PC-9 (cell line): ENCODE measurements around the gene KIF5B. TPM values are rescaled to one million over a fixed set of nuclear protein-coding genes. Genes with fewer than 3 reads are reported as not detected.

ENCODE experiments used
- BruUV-seq: library from RNA; stranded (reverse); fragments of 400-500 nt; replicated peaks from 2 replicates; lab custom pipeline; 2021; lab: Mats Ljungman, UMichigan
- CTCF ChIA-PET: fragments of 300-600 bp; sonication (Branson Sonifier 250); formaldehyde crosslinking; loops from one replicate; lab custom pipeline; 2022; ENCODE audit warnings: antibody characterized with exemption; lab: Charles Lee
- POLR2A ChIA-PET: fragments of 300-600 bp; sonication (Branson Sonifier 250); formaldehyde crosslinking; loops from one replicate; lab custom pipeline; 2022; ENCODE audit warnings: antibody characterized with exemption; ENCODE audit not compliant: unreplicated experiment; lab: Charles Lee
- DNase-seq, 2 experiments: peaks; one replicate each; pipeline versions ENCODE4 v3.0.0 to v3.0.0-alpha.2; 2015 to 2022; ENCODE audit warnings: mixed read lengths in 1 of 2
- H2AFZ ChIP-seq: fragments of 200-600 bp; sonication (generic); 2 replicates; pipeline ENCODE4 v1.8.1; 2017; ENCODE audit warnings: antibody characterized with exemption
- H3F3A ChIP-seq: fragments of 200-600 bp; sonication (generic); 2 replicates; pipeline ENCODE4 v1.8.1; 2017; ENCODE audit warnings: antibody characterized with exemption, mild to moderate bottlenecking, low read depth; ENCODE audit not compliant: insufficient read depth
- H3K27ac ChIP-seq: fragments of 200-600 bp; sonication (generic); 2 replicates; pipeline ENCODE4 v1.6.1; 2016; ENCODE audit warnings: mixed run types
- H3K27me3 ChIP-seq: fragments of 200-600 bp; sonication (generic); 2 replicates; pipeline ENCODE4 v1.6.1; 2016; ENCODE audit warnings: low read depth, mixed run types; ENCODE audit not compliant: insufficient read depth
- H3K36me3 ChIP-seq: fragments of 200-600 bp; sonication (generic); 2 replicates; pipeline ENCODE4 v1.6.1; 2016; ENCODE audit warnings: low read depth, mixed run types
- H3K4me1 ChIP-seq: fragments of 200-600 bp; sonication (generic); replicated peaks from 2 replicates; pipeline ENCODE4 v1.6.1; 2016; ENCODE audit warnings: mixed run types; ENCODE audit not compliant: insufficient read depth
- H3K4me2 ChIP-seq: fragments of 200-600 bp; sonication (generic); 2 replicates; pipeline ENCODE4 v1.6.1; 2017; ENCODE audit warnings: mixed run types
- H3K4me3 ChIP-seq: fragments of 200-600 bp; sonication (generic); 2 replicates; pipeline ENCODE4 v1.6.1; 2016; ENCODE audit warnings: mixed run types
- H3K79me2 ChIP-seq: fragments of 200-600 bp; sonication (generic); 2 replicates; pipeline ENCODE4 v1.6.1; 2017; ENCODE audit warnings: low read depth, mixed run types
- H3K9me2 ChIP-seq: fragments of 200-600 bp; sonication (generic); 2 replicates; pipeline ENCODE4 v1.8.1; 2017; ENCODE audit warnings: mild to moderate bottlenecking; ENCODE audit not compliant: insufficient read depth
- H3K9me3 ChIP-seq: fragments of 200-600 bp; sonication (generic); 2 replicates; pipeline ENCODE4 v1.8.1; 2016; ENCODE audit warnings: low read depth; ENCODE audit not compliant: insufficient read depth
- H4K20me1 ChIP-seq: fragments of 200-600 bp; sonication (generic); 2 replicates; pipeline ENCODE4 v1.8.1; 2017; ENCODE audit not compliant: insufficient read depth
- CTCF ChIP-seq: fragments of 200-600 bp; sonication (generic); conservative IDR thresholded peaks from 2 replicates; pipeline ENCODE4 v1.6.1; 2017; ENCODE audit warnings: mixed run types, antibody characterized with exemption, mild to moderate bottlenecking, moderate library complexity
- EZH2 ChIP-seq: fragments of 200-600 bp; sonication (generic); IDR thresholded peaks from 2 replicates; pipeline ENCODE4 v1.8.0; 2017; ENCODE audit warnings: antibody characterized with exemption, low read depth
- intact Hi-C: fragments of 100-400 bp; cut with micrococcal nuclease; formaldehyde crosslinking; loops from one replicate; pipeline ENCODE4 v1.10.0; 2022; ENCODE audit not compliant: unreplicated experiment
- total RNA-seq: library from RNA; stranded (reverse); gene quantifications from 2 replicates; pipeline ENCODE4 v1.2.3, GENCODE V29; 2021

The KIF5B gene
- total RNA-seq, 1 experiment from 2014 or later = 76.9 TPM

- H3K9me3 ChIP-seq = no peaks in the 10 kb centered on the region
- no peaks in the 10 kb centered on the region for H4K20me1 ChIP-seq
- no peak overlapping the region for H3K4me3 ChIP-seq
- no peaks in the 10 kb centered on the region for H3K9me2 ChIP-seq
- BruUV-seq = no TSS peak
- H3K27ac ChIP-seq = no peak overlapping the region
- H3K4me1 ChIP-seq = no peaks in the 10 kb centered on the region
- intact Hi-C loops = loop anchor here (10.0 kb wide), 1 partner anchor 1278 kb away; no protein-coding TSS in a partner anchor
- no peaks in the 10 kb centered on the region for H3K27me3 ChIP-seq
- no peak for TF ChIP-seq CTCF
- no peak for TF ChIP-seq EZH2
- no peaks in the 10 kb centered on the region for H3K36me3 ChIP-seq
- H3K4me2 ChIP-seq = no peak overlapping the region
- no peaks in the 10 kb centered on the region for H3K79me2 ChIP-seq
- H3F3A ChIP-seq = no peaks in the 10 kb centered on the region; the same call in 1 of the 2 replicates
- ChIA-PET CTCF (interaction anchor here (0.6 kb wide), 1 partner anchor 140 kb away, joined by 3 read pairs; no protein-coding TSS in a partner anchor), POLR2A (no interaction called here)
- DNase-seq = no peak
- no peak overlapping the region for H2AFZ ChIP-seq
These were observed 53.7 kb downstream of the KIF5B start for GRCh38 chr10:32002531-32002930.

GRCh38 chr10:32000937-32001336, 55.3 kb downstream of the KIF5B start:
- no TSS peak for BruUV-seq
- intact Hi-C loops = loop anchor here (10.0 kb wide), 1 partner anchor 1276 kb away; no protein-coding TSS in a partner anchor
- no peaks in the 10 kb centered on the region for H3K36me3 ChIP-seq
- no peaks in the 10 kb centered on the region for H3K79me2 ChIP-seq
- TF ChIP-seq EZH2 (no peak), CTCF (no peak)
- H3K9me2 ChIP-seq = no peaks in the 10 kb centered on the region
- no peaks in the 10 kb centered on the region; the same call in 1 of the 2 replicates for H3F3A ChIP-seq
- no peaks in the 10 kb centered on the region for H3K4me1 ChIP-seq
- POLR2A ChIA-PET = no interaction called here
- H3K27ac ChIP-seq = no peak overlapping the region
- no peaks in the 10 kb centered on the region for H3K9me3 ChIP-seq
- H2AFZ ChIP-seq = no peak overlapping the region
- H3K27me3 ChIP-seq = no peaks in the 10 kb centered on the region
- no peak for DNase-seq
- CTCF ChIA-PET = no interaction called here
- H4K20me1 ChIP-seq = no peaks in the 10 kb centered on the region
- H3K4me3 ChIP-seq = no peak overlapping the region
- no peak overlapping the region for H3K4me2 ChIP-seq

- Histone ChIP-seq H3K4me3 (no peak overlapping the region), H3F3A (no peaks in the 10 kb centered on the region), H3K36me3 (no peaks in the 10 kb centered on the region), H3K27me3 (no peaks in the 10 kb centered on the region), H3K27ac (no peak overlapping the region), H3K79me2 (no peaks in the 10 kb centered on the region), H3K9me2 (no peaks in the 10 kb centered on the region), H3K4me2 (no peak overlapping the region), H4K20me1 (no peaks in the 10 kb centered on the region), H3K9me3 (no peaks in the 10 kb centered on the region), H3K4me1 (no peaks in the 10 kb centered on the region), H2AFZ (no peak overlapping the region)
- BruUV-seq = no TSS peak
- CTCF ChIA-PET = no interaction called here
- POLR2A ChIA-PET = no interaction called here
- no peak for DNase-seq
- TF ChIP-seq EZH2 (no peak), CTCF (no peak)
- intact Hi-C loops = loop anchor here (10.0 kb wide), 1 partner anchor 1275 kb away; no protein-coding TSS in a partner anchor
These were observed 56.4 kb downstream of the KIF5B start for GRCh38 chr10:31999836-32000235.
